T-helper 2 cell treated with Interferon-gamma antibody and Interleukin-4, amounts not matched to agents 100 ng/mL and 5 ng/mL, for 36 hours (primary cell): Measurements from ENCODE around the gene C3orf22. TPM values are rescaled to one million over a fixed set of nuclear protein-coding genes. Genes with fewer than 3 reads are reported as not detected.
"Not testable (repeated sequence)": the region's sequence is repeated elsewhere in the genome, so short reads cannot be mapped to it uniquely, and the experiment has no call there.

Source experiments
- intact Hi-C: fragments of 100-400 bp; cut with micrococcal nuclease; formaldehyde crosslinking; loops from one replicate; pipeline ENCODE4 v1.15.1; 2023
- total RNA-seq: library from RNA; stranded (reverse); gene quantifications from 2 replicates; pipeline ENCODE4 v1.2.3, GENCODE V29; 2022

The C3orf22 gene, protein sequence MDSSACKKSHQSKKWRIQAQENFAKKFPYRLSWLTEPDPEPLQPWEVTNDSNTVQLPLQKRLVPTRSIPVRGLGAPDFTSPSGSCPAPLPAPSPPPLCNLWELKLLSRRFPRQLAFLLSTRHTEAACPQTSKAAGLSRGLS
- not detected in 2 replicates for total RNA-seq

DNA sequence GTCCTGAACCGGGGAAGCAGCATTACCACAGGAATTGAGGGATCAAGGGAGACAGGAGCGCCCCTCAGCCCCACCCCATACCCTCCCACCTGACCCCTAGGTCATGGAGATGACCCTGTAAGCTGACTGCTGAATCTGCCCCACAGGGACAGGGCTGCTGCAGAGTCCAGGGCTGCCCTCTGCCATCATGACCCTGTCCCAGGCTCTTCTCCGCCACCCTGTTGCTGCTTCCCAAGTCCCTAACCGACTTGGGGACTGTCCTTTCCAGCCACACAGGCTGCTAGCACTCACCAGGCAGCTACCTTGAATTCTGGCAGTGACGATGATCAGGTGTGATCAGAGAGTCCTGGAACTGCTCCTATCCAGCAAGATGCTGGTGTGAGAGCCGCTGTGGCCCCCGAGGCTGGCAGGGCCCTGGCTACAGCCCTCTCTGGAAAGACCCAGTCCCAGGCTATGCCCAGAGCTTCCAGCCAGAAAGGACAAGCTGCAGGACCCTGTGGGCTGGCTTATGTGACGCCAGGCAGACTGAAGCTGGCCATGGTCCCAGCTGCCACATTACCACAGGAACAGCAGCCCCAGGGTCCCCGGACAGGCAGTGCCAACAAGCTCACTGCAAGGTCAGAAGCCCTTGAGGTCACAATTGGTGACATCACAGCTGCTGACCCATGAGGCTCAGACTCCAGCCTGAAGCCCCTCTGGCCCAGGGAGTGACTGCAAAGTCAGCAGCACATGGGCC lies at the start of gene C3orf22:
C3orf22 (minus strand) TSS at position 597 of the 736 bp plus-strand sequence. CDS start 5,542 bp downstream, outside the sequence.
- intact Hi-C loops: no loop called here

DNA sequence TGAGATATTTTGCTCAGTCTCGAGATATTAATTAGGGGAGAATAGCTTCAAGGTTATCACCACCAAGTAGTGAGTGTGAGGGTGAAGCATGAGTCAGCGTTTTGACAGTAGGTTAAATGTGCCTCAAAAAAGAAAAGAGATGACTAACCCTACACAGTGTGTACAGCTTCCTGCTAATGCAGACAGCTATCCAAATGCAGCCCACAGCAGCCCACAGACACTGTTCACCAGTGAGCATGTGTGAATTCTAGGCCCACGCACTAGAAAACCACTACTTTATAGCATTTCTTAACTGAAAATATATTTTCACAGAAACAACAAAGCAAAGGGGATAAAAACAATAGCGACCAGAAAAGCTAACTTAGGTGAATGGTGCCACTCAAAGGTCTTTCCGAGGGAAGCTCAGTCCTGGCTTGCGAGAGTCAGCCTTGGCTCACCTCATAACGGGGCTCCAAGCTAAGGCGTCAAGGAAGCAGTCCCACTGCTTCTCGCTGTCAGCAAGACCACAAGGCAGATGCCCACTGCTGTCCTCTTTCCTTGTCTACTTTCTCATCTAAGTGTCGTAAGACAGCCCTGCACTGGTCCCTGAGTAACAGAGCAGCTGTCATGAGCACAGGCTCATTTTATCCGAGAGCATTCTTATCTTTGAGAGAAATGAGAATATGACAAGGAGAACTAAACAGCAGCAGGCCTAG lies 48.6 kb upstream of the C3orf22 start:
- intact Hi-C loops: no loop called here

DNA sequence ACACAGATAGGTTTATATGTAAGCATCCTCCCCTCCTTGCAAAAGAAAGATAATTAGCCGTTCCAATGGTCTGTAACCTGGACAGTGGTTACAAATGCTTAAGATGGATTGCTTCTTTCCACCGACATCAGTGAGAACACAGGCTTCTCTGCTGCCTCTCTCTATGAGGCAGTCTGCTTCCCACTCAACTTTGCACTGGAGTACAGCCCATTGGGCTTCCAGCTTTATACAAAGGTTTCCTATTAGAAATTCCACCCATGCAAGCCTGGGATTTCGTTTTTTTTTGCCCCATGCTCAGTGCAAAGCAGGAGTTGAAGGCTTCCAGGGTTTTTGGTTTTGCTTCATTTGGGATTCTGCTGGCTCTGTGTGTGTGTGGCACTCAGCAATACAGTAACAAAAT lies 47.3 kb upstream of the C3orf22 start:
- intact Hi-C loops: no loop called here

DNA sequence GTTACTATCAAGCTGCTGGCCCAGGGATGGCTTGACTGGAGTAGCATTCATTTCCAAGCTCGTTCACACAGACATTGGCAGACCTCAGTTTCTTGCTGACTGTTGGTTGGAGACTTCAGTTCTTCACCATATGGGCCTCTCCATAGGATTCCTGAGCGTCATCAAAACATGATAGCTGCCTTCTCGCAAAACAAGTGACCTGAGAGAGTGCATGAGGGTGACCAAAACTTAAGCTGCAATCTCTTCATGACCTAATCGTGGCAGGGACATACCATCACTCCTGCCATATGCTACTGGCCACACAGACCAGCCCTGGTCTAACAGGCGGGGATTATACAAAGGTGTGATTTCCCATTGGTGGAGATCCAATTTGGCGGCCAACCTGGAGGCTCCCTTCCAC lies 46.0 kb upstream of the C3orf22 start:
- intact Hi-C loops: no loop called here

DNA sequence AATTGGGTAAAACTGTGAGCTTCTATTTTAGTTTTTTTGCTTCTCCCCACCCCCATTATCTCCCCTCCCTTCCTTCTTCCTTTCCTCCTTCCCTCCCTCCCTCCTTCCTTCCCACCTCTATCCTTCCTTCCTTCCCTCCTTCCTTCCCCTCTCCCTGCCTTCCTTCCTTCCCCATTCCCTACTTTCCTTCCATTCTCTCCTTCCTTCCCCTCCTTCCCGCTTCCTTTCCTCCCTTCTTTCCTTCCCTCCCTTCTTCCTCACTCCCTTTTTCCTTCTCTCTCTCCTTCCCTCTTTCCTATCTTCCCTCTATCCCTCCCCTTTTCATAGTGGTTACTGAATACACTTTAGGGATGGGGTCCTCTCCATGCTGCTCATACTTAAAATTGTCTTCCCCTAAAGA lies 40.4 kb upstream of the C3orf22 start:
- intact Hi-C loops: no loop called here

DNA sequence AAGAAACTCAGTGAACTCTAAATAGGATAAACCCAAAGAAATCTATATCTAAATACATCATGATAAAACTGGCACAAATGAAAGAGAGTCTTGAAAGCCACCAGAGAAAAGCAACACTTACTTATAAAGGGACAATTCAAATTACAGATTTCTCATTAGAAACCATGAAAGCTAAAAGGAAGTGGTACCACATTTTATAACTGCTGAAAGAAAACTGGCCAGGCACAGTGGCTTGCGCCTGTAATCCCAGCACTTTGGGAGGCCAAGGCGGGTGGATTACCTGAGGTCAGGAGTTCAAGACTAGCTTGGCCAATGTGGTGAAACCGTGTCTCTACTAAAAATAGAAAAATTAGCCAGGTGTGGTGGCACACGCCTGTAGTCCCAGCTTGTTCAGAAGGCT lies 36.7 kb upstream of the C3orf22 start:
- intact Hi-C loops: not testable (repeated sequence)

DNA sequence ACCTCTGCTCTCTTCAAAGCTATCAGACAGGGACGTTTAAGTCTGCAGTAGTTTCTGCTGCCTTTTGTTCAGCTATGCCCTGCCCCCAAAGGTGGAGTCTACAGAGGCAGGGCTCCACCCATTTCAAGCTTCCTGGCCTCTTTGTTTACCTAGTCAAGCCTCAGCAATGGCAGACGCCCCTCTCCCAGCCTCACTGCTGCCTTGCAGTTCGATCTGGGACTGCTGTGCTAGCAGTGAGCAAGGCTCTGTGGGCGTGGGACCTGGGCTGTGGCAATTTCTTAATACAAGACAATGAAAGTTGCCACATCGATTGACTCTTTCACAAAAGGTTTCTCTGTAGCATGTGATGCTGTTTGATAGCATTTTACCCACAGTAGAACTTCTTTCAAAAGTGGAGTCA lies 32.8 kb upstream of the C3orf22 start:
- intact Hi-C loops: not testable (repeated sequence)

DNA sequence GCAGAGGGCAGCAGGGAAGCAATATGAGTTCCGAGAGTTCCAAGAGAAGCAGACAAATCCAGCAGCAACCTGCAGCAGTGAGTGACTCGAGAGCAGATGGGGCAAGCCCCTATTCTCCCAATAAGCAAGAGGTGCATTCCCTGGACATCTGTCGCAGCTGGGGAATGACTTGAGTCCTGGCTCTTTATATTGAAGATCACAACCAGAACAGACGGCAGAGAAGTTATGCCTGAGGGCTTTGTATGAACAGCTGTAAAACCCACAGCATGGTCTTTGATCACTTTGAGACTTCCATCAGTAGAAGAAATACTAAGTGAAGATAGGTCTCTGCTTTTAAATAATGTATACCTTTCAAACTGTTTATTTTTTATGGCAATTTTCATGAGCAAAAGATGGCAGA lies 23.6 kb upstream of the C3orf22 start:
- intact Hi-C loops: no loop called here

DNA sequence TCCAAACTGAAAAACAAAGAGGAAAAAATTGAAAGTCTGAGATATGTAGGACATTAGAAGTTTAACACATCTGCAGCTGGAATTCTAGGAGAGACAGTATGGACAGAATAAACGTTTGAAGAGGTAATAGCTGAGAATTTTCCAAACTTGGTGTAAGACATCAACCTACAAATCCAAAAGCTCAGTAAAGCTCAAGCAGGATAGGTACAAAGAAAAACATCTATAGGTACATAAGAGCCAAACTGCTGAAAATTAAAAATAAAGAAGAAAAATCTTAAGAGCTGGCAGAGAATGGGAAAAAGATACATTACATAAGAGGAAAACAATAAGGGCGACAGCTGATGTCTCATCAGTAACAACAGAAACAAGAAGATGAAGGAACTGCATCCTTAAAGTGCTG lies 22.8 kb upstream of the C3orf22 start:
- intact Hi-C loops: no loop called here

DNA sequence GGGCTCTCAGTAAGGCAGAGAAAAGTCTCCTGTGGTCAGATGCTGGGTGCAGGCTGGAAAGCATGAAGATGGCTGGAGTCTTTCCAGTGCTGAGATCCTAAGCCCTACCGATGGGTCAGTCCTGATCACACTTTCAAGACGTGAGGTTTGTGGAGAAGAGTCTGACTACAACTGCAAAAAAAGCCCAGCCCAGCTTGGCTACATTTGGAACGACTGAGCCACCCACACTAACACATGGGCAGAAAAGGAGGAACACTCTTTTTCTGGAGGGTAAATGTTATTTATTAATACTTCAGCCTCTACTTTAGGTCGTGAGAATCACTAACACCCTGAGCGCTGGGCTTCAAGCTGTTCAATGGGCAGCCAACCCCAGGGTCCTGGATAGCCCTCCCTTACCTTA lies 22.0 kb upstream of the C3orf22 start:
- intact Hi-C loops: no loop called here

DNA sequence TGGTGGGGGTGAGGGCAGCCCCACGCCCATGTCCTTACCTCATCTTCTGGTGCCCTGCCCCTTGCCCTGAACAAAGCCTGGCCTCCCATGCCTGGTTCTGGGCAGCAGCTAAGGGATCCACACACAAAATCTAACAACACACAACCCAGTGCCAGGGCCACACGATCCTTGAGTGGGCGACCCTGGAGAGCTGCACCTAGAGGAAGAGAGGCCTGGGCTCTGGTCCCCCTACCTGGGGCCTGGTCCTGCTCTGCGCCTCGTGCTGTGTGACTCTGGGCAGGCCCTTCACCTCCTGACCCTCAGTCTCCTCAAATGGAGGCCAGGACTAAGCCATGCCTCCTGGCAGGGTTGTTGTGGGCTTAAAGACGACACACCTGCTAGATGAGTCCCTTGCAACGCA lies 20.0 kb upstream of the C3orf22 start:
- intact Hi-C loops: no loop called here

DNA sequence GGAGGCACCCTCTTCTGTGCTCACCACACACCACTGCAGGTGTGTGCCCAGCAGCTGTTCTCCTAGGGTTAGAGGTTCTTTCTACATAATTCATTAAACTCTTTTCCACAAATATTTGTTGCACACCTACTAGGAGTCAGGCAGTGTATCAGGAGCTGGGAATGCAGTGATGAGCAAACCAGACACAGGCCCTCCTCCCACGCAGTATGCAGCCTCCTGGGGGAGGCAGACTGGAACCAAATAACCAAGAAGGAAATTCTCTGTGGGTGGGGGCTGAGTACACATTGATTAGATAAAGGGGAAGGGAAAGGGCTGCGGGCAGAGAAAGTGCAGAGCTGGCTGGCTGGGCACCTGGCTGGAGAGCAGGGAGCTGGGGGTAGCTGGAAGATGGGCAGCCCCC lies 18.5 kb upstream of the C3orf22 start:
- intact Hi-C loops: no loop called here

DNA sequence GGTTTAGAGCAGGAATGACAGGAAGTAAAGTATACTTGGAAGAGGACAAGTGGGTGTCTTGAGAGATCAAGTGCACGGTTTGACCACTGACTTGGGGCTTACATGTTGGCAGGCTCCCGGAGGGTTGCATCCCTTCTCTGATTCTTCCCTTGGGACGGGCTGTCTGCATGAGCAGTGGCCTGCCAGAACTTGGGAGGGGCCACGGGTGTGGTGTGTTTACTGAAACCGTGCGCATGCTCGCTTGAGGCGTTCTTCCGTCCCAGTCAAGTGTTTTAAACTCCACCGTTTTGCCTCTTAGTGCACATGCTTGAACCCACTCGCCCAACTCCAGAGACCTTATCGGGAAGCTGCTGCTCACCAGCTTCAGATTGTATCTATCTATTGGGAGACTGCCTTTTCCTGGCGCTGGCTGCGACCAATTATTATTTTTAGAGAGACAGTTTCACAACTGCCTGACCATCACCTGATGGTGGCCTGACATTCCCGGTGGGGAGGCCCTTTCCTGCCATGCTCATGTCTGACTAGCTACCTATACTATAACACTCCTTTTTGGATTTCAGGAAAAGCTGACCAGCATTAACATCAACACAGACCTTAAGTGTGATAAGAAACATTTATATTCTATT lies 14.9 kb upstream of the C3orf22 start:
- intact Hi-C loops: no loop called here

DNA sequence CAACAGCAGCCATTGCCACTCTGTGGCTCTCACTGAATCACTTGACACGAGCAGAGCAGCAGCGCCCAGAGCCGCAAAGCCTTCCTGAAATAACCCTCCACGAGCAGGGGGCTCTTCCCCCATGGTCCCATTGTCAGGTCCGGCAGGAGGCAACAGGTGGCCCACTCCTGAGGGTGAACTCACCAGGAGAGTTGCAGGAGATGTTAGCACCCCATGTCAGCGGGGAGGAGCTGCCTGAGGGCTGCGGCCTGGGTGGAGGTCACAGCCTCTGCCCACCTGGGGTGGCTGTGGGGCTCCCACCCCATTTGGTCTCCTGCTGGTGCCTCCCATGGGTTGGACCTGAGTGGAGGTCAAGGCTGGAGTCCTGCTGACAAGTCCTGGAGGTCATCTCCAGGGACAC lies 12.3 kb upstream of the C3orf22 start:
- intact Hi-C loops: no loop called here

DNA sequence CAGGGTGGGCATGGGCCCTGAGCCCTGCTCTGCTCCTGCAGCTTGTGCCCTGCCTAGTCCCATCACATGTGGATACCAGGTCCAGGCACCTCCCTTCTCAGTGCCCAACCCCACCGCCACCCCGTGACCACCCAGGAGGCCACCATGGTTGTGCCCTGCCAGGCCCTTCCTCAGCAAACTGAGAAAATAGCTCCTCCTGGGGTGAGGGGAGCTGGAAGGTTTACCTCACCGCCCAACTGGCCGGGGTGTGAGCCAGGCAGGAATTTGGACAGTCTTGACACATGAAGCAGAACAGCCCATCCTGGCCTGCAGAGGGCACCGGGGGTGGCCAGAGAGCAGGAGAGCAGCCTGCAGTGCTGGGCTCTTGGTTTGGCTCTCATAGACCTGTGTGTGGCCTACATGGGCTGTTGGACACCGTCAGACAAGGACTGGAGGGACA lies 11.4 kb upstream of the C3orf22 start:
- intact Hi-C loops: no loop called here

DNA sequence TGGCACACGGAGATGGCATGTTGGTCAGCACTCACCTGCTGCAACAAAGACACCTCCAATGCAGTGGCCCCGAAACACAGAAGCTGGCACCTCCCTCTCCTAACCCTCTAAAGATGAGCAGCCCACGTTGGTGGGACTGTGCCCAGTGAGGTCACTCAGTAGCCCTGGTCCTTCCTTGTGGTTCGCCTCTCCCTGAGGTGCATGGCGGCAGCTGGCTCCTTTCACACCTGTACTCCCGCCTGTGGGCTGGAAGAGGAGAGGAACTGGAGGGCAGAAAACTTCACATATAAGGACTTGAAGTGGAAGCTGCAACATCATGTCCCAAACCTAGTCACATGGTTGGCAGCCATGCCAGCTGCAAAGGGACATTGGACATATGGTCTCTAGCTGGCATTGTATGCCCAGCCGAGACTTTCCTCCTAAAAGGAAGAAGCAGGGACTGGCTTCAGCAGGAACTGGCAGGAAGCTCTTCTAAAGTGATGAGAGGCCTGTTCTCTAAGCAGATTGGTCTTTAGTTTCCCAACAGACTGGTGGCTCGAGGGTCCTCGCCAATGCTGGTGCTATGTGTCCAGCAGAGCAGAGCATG lies 10.8 kb upstream of the C3orf22 start:
- intact Hi-C loops: no loop called here

DNA sequence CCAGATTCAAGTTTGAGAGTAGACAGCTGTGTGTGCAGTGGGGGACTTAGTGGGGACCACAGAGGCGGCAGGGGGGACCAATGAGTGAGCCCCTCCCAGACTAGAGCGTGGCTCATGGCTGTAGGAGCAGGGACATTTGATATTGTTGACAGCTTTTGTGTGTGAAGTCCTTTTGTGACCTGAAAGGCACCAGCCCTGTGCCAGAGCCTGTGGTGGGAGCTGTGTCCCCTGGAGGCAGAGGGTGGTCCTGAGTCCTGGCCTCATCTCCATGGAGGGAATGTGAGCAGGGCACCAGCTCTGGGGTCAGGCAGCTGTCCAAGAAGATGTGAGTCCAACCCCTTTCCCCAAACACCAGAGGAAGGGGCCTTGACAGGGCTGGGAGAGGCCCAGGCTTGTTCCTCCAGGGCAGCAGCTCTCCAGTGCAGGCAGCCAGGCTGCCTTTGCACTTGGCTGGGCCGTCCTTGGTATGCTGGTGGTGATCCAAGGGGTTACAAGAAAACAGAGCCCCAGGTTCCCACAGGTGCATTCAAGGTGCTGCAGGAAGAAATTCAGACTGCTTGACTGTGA lies 10.1 kb upstream of the C3orf22 start:
- intact Hi-C loops: no loop called here

DNA sequence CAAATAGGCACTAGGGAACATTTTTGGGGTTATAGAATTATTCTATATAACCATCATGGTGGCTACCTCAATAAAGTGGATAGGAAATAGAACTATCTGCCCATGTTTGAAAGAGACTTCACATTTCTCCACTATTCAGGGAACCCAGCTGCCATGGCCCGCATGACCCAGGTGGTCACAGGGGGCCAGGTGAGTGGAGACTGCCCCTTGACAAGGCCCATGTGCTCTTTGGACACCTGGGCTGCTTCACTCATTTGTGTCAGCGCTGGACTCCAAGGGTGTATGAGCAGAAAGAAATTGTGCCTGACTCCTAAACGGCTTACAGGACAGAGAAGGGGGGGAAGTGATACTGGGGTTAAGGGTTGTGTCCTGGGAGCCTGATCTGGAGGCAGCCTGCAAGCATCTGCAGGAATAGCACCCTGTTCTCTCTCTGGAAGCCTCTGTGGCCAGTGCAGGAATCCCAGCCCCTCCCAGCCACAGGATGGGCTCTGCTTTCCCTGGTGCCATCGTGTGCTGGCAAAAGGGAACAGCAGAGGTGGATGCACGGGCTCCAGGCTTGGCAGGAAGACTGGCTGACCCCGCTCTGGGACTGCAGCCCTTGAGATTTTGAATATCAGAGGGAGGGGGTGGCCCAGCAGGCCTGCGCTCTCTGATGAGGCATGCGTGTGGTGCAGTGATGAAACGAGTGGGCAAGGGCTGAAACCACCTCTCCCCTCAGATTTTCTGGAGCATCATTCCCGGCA lies 9.1 kb upstream of the C3orf22 start:
- intact Hi-C loops: no loop called here

DNA sequence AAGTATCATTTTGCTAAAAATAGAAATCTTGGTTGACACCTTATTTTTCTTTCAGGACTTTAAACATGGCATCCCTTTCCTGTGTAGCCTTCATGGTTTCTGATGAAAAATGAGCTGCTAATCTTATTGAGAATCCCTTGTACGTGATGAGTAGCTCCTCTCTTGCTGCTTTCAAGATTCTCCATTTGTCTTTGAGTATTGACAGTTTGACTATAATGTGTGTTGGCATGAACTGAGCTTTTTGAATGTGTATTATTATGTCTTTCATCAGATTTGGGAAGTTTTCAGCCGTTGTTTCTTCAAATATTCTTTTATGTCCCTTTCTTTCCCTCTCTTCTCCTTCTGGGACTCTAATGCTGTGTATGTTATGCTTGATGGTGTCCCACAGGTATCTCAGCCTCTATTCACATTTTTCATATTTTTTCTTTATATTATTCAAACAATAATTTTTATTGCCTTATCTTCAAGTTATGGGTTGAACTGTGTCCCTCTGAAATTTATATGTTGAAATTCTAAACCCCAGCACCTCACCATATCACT lies 4.1 kb upstream of the C3orf22 start:
- intact Hi-C loops: no loop called here

DNA sequence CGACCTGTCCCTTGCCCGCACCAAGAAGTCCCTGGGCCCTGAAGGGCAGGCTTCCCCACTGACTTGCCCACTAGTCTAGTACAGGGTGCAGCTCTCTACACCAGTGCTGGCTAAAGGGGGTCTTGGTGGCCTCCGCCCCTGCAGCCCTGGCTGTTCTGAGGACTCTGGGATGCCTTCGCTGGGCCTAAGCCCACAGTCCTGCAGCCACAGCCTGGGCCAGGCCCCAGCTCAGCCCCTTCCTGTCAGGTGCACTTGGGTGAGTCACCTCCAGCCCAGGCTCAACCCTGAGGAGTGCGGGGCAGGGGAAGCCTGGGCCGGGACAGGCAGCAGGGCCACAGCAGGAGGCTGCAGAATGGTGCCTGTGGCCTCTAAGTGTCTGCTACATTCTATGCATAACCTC lies 971 bp downstream of the C3orf22 start:
- intact Hi-C loops: no loop called here

DNA sequence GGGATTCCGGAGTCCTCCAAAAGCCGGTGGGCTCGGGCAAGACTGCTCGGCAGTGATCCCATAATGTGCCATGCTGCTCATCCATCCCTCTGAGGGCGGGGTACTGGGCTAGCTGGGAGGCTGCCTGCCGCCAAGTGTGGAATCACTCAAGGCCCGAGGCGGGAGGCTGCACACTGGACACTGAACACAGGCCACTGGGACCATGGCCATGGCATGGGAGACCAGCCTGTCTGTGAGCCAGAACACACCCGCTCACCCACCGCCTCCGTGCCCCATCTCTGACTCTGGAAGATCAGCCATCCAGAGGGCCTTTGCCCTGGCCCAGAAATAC lies 1.4 kb downstream of the C3orf22 start:
- intact Hi-C loops: no loop called here
